Chondrocyte (in vitro differentiated cells): ENCODE data around the gene KCNN4. TPM values are rescaled to one million over a fixed set of nuclear protein-coding genes. Genes with fewer than 3 reads are reported as not detected.
A peak's percentile ranks its signal among the peaks of the same experiment; 100 is the strongest.

Experiments used
- DNase-seq: peaks from one replicate; pipeline ENCODE4 v3.0.0; 2021; ENCODE audit warnings: mixed read lengths, low spot score
- H3K27ac Mint-ChIP-seq: one replicate; pipeline ENCODE4 v1.8.0; 2021; ENCODE audit warnings: mild to moderate bottlenecking, moderate library complexity, mixed read lengths; ENCODE audit not compliant: unreplicated experiment
- H3K27me3 Mint-ChIP-seq: 2 replicates; pipeline ENCODE4 v1.8.0; 2021; ENCODE audit warnings: low read depth, mixed read lengths
- H3K36me3 Mint-ChIP-seq: 2 replicates; pipeline ENCODE4 v1.8.0; 2021; ENCODE audit warnings: low read depth, mixed read lengths
- H3K4me1 Mint-ChIP-seq: 2 replicates; pipeline ENCODE4 v1.8.0; 2021; ENCODE audit warnings: low read depth, mild to moderate bottlenecking, mixed read lengths
- H3K4me3 Mint-ChIP-seq: one replicate; pipeline ENCODE4 v1.8.0; 2021; ENCODE audit warnings: mild to moderate bottlenecking, moderate library complexity, mixed read lengths; ENCODE audit not compliant: unreplicated experiment
- H3K9me3 Mint-ChIP-seq: 2 replicates; pipeline ENCODE4 v1.8.0; 2021; ENCODE audit warnings: low read depth, mixed read lengths
- total RNA-seq: library from RNA; stranded (reverse); gene quantifications from 3 replicates; pipeline ENCODE4 v1.2.1, GENCODE V29; 2021
- TF ChIP-seq, protein P1 (sequence below): fragments of 200-600 bp; sonication (generic); IDR thresholded peaks from 2 replicates; pipeline ENCODE4 v1.5.0; 2021; ENCODE audit warnings: antibody characterized with exemption, mild to moderate bottlenecking, moderate library complexity

The KCNN4 gene
- total RNA-seq, 1 donor from 2014 or later, result 2.3 TPM

DNA sequence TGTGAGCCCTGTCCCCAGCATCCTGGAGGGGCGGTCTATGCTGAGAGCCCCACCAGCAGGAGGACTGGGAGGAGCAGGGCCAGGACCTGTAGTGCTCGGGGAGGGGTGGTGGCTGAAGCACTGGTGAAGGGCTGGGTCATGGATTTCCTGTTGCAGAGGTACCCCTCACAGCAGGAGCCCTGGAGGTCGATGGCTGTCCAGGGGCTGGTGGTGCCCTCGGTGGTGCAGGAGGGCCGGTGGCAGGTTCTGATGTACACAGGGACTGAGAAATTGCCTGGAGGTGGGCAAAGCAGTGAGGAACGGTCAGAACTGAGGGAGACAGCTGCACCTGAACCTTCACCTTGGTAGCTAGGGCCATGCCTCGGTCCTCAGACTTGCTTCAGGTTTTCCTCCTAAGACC is 16.8 kb upstream of the KCNN4 start:
- H3K27me3 Mint-ChIP-seq, result peaks cover 46% of the 10 kb centered on the region
- peak overlapping the region; percentile 4 for H3K4me3 Mint-ChIP-seq
- peaks cover 3% of the 10 kb centered on the region for H3K36me3 Mint-ChIP-seq
- DNase-seq, result no peak
- peaks cover 8% of the 10 kb centered on the region for H3K9me3 Mint-ChIP-seq
- H3K4me1 Mint-ChIP-seq, result peaks cover 9% of the 10 kb centered on the region
- no peak overlapping the region for H3K27ac Mint-ChIP-seq
- TF ChIP-seq, protein P1, sequence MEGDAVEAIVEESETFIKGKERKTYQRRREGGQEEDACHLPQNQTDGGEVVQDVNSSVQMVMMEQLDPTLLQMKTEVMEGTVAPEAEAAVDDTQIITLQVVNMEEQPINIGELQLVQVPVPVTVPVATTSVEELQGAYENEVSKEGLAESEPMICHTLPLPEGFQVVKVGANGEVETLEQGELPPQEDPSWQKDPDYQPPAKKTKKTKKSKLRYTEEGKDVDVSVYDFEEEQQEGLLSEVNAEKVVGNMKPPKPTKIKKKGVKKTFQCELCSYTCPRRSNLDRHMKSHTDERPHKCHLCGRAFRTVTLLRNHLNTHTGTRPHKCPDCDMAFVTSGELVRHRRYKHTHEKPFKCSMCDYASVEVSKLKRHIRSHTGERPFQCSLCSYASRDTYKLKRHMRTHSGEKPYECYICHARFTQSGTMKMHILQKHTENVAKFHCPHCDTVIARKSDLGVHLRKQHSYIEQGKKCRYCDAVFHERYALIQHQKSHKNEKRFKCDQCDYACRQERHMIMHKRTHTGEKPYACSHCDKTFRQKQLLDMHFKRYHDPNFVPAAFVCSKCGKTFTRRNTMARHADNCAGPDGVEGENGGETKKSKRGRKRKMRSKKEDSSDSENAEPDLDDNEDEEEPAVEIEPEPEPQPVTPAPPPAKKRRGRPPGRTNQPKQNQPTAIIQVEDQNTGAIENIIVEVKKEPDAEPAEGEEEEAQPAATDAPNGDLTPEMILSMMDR, result no peak

DNA sequence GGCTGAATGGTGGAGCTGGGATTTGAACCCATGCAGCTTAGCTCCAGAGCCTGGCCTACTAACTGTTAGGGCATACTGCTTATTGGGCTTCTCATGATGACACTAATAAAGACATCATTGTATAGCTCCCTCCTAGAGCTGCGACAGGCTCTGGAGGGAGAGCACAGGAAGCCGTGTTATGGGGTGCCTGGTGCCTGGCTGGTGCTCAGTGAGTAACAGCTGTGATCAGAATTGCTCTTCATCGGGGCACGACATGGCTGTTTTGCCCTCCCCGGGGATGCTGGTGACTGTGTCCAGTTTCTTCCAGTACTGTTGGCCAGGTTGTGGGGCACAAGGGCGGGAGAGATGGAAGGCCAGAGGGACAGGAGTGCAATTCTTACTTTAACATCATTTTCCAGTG is 16.3 kb upstream of the KCNN4 start:
- Mint-ChIP-seq H3K4me3 (peak overlapping the region; percentile 4), H3K27me3 (peaks cover 45% of the 10 kb centered on the region), H3K9me3 (peaks cover 8% of the 10 kb centered on the region), H3K36me3 (peaks cover 3% of the 10 kb centered on the region), H3K4me1 (peaks cover 9% of the 10 kb centered on the region), H3K27ac (no peak overlapping the region)
- no peak for DNase-seq
- TF ChIP-seq, protein P1, result no peak

- Mint-ChIP-seq H3K4me1 (no peaks in the 10 kb centered on the region), H3K4me3 (no peak overlapping the region), H3K9me3 (no peaks in the 10 kb centered on the region), H3K27me3 (peaks cover 23% of the 10 kb centered on the region), H3K27ac (no peak overlapping the region), H3K36me3 (no peaks in the 10 kb centered on the region)
- no peak for DNase-seq
- TF ChIP-seq, protein P1, result no peak
These were observed 9.8 kb upstream of the KCNN4 start for GRCh38 chr19:43790587-43790986.

- no peaks in the 10 kb centered on the region for H3K36me3 Mint-ChIP-seq
- no peak overlapping the region for H3K4me3 Mint-ChIP-seq
- TF ChIP-seq, protein P1, result no peak
- no peak overlapping the region for H3K27ac Mint-ChIP-seq
- DNase-seq, result peak; percentile 10
- peaks cover 13% of the 10 kb centered on the region for H3K4me1 Mint-ChIP-seq
- peaks cover 20% of the 10 kb centered on the region for H3K27me3 Mint-ChIP-seq
- H3K9me3 Mint-ChIP-seq, result no peaks in the 10 kb centered on the region
These were observed 8.3 kb upstream of the KCNN4 start for GRCh38 chr19:43789029-43789428.

- no peaks in the 10 kb centered on the region for H3K9me3 Mint-ChIP-seq
- TF ChIP-seq, protein P1, result no peak
- peaks cover 12% of the 10 kb centered on the region for H3K27me3 Mint-ChIP-seq
- DNase-seq, result no peak
- H3K27ac Mint-ChIP-seq, result no peak overlapping the region
- peaks cover 17% of the 10 kb centered on the region for H3K4me1 Mint-ChIP-seq
- H3K4me3 Mint-ChIP-seq, result no peak overlapping the region
- no peaks in the 10 kb centered on the region for H3K36me3 Mint-ChIP-seq
These were observed 5.9 kb upstream of the KCNN4 start for GRCh38 chr19:43786665-43787064.
